ENCODE measurements around the gene PCBP3.

Gene PCBP3

GRCh38 chr21:45723049-45723958 lies 79.8 kb downstream of the PCBP3 start:
- DNase-seq (ENCODE audit: low read depth in 3 of 3, low spot score in 1 of 3): no peak

GRCh38 chr21:45724345-45724961 lies 80.9 kb downstream of the PCBP3 start:
- DNase-seq (ENCODE audit: low read depth in 3 of 3, low spot score in 1 of 3): no peak

GRCh38 chr21:45724994-45725843 lies 81.7 kb downstream of the PCBP3 start:
- no peak for DNase-seq (ENCODE audit: low read depth in 3 of 3, low spot score in 1 of 3)

GRCh38 chr21:45725844-45726200 lies 82.3 kb downstream of the PCBP3 start:
- DNase-seq (ENCODE audit: low read depth in 3 of 3, low spot score in 1 of 3): no peak

GRCh38 chr21:45726438-45726837 lies 82.9 kb downstream of the PCBP3 start:
- no peak for DNase-seq (ENCODE audit: low read depth in 3 of 3, low spot score in 1 of 3)

GRCh38 chr21:45727390-45727789 lies 83.9 kb downstream of the PCBP3 start:
- DNase-seq (ENCODE audit: low read depth in 3 of 3, low spot score in 1 of 3): no peak

GRCh38 chr21:45735259-45736000 lies 91.9 kb downstream of the PCBP3 start:
- no peak for DNase-seq (ENCODE audit: low read depth in 3 of 3, low spot score in 1 of 3)

- no peak for DNase-seq (ENCODE audit: low read depth in 3 of 3, low spot score in 1 of 3)
These were observed 92.6 kb downstream of the PCBP3 start for GRCh38 chr21:45736042-45736689.

GRCh38 chr21:45736690-45737484 lies 93.4 kb downstream of the PCBP3 start:
- DNase-seq (ENCODE audit: low read depth in 3 of 3, low spot score in 1 of 3): no peak

- DNase-seq (ENCODE audit: low read depth in 3 of 3, low spot score in 1 of 3): no peak
These were observed 94.1 kb downstream of the PCBP3 start for GRCh38 chr21:45737485-45738166.

GRCh38 chr21:45739218-45740087 lies 95.9 kb downstream of the PCBP3 start:
- DNase-seq (ENCODE audit: low read depth in 3 of 3, low spot score in 1 of 3): no peak

GRCh38 chr21:45740088-45740440 lies 96.5 kb downstream of the PCBP3 start:
- no peak for DNase-seq (ENCODE audit: low read depth in 3 of 3, low spot score in 1 of 3)

GRCh38 chr21:45740491-45741357 lies 97.2 kb downstream of the PCBP3 start:
- no peak for DNase-seq (ENCODE audit: low read depth in 3 of 3, low spot score in 1 of 3)

- no peak for DNase-seq (ENCODE audit: low read depth in 3 of 3, low spot score in 1 of 3)
These were observed 98.2 kb downstream of the PCBP3 start for GRCh38 chr21:45741691-45742090.

GRCh38 chr21:45742247-45742646 lies 98.7 kb downstream of the PCBP3 start:
- DNase-seq (ENCODE audit: low read depth in 3 of 3, low spot score in 1 of 3): no peak

GRCh38 chr21:45745256-45745655 lies 101.7 kb downstream of the PCBP3 start:
- DNase-seq (ENCODE audit: low read depth in 3 of 3, low spot score in 1 of 3): no peak

GRCh38 chr21:45747233-45747766 lies 103.8 kb downstream of the PCBP3 start:
- no peak for DNase-seq (ENCODE audit: low read depth in 3 of 3, low spot score in 1 of 3)

Measured in stimulated activated CD4-positive, alpha-beta T cell treated with anti-CD3 and anti-CD28 coated beads, TNF-alpha, amount 100 ng/mL, for 1 hour (primary cell).